NCI-H82 treated with DMSO at 0.1 percent for 48 hours (cell line): ENCODE data around the gene DIAPH3.

Experiments used
- DNase-seq: peaks from one replicate; lab custom pipeline; 2025; ENCODE audit not compliant: unreplicated experiment; lab: John Stamatoyannopoulos, UW

The DIAPH3 gene

DNA sequence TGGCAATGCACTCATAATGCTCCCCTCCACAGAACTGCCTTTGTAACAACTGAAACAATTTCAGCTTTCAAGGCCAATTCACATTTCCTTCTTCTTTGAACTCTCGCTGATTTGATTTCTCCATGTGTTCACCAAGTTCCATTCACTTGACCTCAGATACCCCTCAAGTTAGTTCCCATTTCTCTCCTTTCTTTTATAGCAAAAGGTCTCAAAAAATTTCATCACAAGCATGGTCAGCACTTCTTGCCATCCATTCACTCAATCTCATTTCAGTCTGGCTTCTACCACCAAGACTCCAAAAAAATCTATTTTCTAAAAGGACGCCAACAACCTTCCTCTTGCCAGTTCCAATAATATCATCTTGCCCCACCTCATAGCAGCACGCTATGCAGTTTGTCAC lies 135.7 kb downstream of the DIAPH3 start:
- DNase-seq: no peak

DNA sequence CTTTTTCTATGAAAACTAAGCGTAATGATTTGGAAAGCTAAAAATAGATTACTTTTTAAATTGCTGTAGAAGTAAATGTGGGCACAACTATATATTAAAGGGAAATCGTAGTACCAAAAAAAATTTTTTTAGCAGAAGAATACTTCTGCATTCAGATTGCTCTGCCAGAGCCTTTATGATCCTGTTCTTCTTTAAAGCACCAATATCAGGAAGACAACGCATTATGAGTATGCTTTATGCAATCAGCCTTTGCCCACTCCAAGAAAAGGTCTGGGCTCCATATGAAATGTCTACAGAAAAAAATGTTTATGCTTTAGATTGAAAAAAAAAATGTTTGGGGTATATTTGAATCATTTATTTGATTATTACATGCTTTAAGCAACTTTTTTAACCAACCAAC lies 137.4 kb downstream of the DIAPH3 start:
- DNase-seq: no peak

DNA sequence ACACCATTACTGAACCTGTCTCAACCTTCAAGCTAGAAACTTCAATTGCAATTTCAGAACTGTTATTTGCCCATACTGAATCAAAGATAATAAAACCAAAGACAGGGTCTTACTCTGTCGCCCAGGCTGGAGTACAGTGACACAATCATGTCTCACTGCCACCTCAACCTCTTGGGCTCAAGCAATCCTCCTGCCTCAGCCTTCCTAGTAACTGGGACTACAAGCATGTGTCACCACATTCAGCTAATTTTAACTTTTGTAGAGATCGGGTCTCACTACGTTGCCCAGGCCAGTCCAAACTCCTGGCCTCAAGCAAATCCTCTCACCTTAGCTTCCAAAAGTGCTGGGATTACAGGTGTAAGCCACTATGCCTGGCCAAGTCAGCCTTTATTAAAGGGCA lies 143.4 kb downstream of the DIAPH3 start:
- no peak for DNase-seq

DNA sequence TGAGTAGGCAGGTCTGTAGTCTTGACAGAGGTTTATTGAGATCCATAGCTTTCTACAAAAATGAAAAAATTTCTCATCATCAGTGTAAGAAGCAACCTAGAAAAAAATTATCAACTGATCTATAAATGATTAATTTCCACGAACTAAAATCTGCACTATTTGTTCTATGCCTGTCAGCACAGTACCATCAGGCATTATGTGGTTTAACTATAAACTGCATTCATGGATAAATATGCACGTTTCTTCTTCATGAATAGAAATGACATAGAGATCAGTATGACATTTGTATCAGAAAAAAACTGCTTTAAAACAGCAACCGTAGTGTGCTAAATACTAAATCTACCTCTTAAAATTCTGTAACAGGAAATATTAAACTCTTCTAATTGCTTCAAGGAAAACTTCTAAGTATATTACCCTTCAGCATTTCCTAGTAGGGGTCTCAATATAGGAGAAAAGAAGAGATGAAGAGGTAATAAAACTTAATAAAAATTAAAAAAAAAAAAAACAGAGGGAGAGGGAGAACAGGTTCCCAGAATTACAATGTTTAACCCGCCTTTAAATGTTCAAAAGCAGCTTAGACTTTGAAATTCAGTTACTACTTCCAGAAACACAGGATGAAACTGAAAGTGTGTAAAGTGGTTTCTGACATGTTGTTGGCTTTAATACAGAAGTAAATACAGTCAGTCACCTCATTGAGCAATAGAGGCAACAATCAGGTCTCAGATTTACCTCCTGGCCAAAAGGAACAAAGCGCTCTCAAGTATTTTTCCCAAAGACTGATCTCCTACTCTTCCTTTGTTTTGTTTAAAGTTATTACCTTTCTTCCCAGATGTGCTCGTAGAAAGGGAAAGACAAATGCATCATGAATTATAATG lies 144.4 kb downstream of the DIAPH3 start:
- DNase-seq: no peak

DNA sequence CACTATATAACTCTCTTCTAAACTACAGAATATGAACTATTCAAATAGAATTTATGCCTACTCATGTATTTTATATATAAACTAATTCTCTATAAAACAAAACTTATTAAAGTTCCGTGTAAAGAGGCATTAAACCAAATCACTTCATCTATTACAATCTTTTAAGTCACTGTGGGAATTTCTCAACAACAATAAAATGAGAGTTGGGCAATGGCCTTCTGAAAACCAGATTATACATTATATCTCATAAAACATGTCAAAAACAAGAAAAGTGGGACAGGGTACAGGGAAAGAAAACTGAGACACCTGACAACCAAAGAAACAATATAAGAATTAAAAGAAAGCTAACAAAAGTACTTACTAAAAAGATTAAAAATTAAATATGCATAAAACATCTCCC lies 145.2 kb downstream of the DIAPH3 start:
- DNase-seq: no peak

DNA sequence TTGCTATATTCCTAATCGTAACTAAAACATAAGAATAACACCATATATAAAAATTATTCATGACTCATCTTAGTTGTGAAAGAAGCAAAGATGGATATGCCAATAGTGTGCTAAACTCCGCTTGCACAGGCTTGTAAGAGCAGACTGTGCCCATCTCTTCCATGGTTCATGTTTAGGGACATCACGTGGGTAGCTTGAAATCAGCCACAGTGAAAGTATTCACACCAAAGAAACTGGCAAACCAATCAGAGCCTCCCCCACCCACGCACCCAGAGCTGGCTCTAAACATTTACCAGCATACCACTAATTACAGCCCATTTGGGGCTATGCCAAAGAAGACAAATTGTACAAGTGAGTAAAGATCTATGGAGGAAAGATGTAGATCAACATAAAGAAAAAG lies 147.5 kb downstream of the DIAPH3 start:
- no peak for DNase-seq

DNA sequence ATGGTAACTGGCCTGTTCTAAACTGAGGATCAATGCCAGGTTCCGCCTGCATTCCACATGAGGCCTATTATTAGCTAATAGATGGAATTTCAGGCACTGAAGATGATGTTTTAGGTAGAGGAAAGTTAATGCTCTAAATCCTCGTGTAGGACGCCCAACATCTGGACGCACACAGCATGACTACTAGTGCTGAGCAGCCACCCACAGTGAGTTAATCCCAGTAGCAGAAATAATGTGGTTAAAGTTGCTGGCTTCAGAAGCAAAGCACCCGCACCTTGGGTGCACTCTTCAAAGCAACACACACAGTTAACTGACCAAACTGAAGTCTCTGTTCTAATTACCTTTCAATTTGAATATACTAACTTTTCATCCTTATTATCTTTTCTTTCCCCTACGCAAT lies 150.6 kb downstream of the DIAPH3 start:
- no peak for DNase-seq

DNA sequence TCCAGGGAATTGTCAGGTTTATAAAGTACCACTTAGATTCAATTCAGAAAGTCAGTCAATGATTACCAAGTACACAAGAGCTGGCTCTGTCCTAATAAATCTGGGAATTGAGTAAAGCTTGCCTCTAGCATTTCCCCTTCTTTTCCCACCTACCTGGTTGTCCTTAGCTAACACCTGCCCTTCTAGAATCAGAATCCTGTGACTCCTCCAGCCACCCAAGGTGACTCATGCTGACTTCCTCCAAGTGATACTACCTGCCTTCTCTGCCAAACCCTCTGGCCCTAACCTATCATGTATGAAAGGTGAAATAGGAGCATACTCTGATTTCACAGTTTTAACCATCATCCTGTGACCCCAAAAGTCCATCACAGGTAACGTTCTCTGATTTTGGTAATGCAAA lies 151.2 kb downstream of the DIAPH3 start:
- DNase-seq: no peak

DNA sequence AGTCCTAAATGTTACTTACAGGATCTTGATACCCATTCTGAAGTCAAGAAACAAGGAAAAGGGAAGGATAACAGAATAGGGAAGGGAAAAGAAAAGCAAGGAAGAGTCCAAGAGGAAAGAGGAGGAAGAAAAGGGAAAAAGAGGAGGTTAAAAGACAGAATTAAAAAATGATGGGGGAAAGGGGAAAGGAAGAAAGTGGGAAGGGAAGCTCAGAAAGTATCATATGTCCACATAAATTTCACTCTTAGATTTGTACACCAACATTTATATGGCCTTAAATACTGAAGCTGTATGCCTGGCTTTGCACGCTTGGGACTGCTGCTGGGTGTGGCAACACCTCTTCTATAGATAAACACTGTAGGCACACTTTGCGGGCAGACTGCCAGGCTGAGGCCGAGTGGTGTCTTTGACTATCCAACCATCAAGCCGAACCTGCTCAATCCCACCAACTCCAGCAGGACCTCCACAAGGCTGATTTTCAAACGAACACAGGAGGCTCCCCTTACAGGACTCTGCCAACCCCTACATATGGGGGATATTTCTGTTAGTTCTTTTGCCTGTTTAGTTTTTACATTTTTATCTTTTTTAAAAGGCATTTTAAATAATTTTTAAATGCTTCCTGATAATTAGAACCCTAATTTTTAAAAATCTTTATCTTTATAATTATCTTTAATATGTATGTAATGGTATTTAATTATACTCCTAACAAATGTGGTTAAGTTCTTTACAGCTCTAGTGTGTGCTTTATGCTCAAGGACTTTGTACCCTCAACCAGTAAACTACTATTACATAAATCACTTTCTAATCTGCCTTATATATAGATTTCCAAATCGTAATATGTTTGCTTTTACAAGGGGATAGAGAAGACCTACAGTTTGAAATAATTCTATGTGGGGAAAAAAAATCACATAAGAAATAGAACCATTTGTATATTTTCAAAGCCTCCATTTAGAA lies 154.2 kb downstream of the DIAPH3 start:
- no peak for DNase-seq

DNA sequence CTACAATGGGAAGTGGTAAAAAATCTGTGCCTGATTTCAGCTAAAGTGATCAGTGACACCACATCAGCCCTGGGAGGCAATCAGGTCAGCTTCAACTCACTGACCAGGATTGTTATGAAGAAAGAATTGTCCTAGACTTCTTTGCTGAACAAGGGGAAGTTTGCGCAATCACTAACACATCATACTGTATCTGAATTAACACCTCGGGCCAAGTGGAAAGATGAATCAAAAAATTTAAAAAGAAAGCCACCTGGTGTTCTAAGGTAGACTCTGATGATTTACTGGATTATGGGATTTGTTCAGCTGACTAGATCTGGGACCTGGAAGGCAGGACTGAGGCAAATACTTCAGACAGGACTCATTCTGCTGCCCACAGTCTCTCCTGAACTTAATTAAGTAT lies 161.8 kb downstream of the DIAPH3 start:
- DNase-seq: no peak

DNA sequence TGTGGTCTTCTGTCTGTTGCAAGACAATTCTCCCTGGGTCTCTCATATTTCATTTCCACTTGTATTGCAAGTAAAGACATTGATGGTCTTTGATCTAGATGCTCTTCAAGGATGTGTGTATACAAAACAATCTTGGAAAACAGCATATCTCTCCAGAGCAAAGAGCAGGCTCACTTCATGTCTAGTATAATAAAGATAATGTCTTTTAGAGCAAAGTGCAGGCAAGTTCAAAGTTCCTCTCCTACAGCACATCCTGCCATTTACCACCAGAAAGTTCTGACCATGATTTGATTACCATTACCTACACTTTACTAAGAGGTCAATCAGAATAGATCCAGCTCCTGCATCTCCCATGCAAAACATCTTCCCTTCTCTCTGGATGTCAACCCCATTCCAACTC lies 162.8 kb downstream of the DIAPH3 start:
- no peak for DNase-seq

DNA sequence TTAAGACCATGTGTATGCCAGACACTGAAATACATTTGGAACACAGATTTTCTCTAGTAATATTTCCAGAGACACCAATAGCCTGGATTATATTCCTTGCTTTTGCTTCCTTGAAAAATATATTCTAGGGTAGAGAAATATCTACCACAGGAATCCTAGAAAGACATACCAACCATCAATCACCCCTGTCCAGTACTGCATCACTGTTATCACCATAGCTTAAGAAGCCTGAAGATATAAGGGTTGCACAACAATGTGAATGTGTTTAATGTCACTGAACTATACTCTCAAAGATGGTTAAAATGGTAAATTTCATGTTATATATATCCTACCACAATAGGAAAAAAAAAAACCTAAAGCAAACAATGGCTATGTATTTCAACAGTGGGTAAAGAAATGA lies 163.6 kb downstream of the DIAPH3 start:
- DNase-seq: no peak

DNA sequence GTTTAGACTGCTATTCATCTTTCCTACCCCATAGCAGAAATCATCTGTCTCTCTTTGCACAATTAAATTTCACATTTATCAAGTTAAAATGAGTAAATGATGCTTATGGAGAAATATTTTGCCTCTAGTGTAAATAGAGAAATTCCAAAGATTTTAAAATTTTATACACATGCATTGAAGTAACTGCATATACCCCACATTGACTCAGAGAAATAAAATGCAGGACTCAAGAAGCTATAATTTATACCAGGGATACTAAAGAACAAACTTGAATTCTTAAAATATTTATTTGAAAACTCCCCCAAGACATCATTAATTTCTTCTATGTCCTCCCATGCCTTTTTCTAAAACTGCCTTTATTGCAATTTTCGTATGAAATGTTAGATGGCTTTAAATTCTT lies 165.8 kb downstream of the DIAPH3 start:
- DNase-seq: no peak

DNA sequence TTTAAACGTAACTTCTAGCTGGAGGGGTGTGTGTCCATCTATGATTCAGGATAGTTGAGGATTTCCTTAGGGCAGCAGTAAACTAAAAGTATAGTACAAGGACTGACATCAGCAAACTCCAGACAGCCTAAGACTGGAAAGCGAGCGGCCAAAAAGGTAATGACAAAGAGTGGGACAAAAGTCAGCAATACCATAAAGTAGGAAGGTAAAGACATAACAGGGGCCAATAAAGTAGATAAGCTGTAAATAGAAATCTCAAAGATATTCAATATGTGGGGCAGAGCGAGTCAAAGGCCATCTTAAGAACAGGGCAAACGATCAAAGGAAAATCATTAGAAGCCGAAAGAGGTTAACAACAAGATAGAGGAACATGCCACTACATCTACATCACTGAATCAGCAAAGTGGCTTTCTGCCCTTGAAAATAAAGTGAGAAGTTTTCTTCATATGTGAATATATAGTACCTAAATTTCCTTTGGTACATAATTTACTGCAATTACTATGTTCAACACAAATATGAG lies 167.2 kb downstream of the DIAPH3 start:
- no peak for DNase-seq

DNA sequence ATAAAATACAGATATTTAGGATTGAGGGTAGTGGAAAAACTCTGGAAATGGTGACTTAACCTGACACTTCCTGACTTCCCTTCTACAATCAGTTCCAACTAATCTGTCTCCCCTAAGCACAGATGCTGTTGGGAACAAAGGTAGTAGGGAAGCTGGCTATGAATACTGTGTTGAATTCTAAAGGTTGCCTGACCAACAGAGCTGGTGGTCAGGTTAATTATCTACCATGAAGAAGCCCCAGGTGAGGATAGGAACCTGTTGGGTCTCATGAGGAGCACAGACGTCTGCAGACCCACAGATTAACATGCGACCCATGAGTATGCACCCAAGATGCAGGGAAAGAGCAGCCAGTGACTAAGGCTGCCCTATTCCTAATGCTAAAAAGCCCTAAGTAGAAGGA lies 172.3 kb downstream of the DIAPH3 start:
- DNase-seq: no peak

DNA sequence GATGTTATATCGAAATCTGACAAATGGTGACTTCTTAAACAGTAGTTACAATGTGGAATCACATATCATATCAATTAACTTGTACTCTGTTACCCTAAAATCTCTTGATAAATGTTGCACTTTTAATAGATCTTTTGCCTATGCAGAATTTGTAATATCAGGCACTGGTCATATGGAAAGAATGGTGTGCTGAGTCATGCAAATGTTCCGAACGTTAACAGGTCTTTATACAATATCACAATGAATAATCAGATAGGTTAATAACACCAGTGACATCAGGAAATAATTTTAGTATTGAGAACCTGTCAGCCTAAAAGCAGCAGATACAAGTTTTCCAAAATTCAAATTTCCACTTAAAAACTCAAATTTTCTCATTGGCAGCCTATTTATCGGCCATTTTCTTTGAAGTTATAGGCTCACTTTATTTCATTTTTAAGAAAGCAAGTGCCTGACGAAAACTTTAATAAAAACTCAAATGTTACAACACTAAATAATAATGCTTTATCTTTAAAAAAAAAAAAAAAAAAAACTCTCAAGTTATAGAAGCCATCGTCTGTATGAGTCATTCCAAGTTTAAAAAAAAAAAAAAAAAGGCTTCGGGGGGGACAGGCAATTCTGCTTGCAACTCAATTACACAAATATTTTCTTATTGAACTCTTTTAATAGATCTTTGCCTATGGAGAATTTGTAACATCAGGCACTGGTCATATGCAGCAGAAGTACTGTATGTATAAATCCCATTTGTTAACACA lies 180.9 kb downstream of the DIAPH3 start:
- DNase-seq: no peak

DNA sequence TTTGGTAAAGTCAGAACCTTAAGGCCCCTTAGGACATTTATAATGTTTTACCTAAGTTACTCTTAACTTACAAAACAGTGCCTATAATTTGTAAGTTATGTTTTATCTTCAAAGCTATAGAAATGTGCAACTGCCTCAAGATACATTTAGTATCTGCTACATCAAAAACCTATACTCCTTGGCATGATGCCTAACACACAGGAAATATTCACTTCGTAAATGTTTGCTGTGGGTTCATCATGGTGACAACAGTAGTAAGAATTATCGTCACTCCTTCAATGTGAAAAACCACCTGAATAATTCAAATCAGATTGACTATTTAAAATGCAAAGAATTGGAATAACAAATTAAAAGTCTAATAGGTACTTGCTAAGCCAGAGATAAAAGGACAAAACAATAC lies 184.1 kb downstream of the DIAPH3 start:
- DNase-seq: no peak

DNA sequence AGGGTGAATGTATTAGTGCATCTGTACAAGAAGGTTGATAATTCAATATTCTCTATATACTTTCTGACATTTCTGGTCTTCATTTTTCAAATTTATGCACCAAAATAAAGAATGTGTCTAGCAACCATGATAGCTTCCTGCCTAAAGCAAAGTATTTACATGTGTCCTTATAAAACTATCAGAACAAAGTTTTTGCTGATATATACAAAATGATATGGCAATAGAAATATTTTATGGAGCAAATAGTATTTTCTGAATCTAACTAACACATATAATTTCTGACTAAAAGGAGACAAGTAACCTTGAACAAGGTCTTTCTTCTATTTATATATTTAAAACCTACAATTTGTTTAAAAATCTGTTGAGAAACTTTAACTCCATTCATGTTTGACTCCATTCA lies 184.9 kb downstream of the DIAPH3 start:
- no peak for DNase-seq

DNA sequence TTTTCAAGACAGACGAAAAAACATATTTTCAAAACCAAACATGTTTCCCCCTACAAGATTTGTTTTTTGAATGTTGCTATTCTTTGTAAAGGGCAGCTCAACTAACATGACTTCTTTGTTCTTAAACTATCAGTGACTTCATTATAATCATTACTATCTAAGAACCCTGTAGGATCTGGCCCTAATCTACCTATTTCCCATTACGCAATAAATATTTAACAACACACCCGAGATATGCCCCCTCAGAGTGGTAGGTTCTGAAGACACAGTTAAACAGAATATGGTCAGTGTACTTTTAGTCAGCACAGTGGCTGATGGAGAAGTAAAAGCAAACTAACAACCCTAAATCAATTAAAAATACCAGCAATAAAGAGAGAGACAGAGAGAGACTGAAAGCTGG lies 186.9 kb downstream of the DIAPH3 start:
- DNase-seq: no peak

DNA sequence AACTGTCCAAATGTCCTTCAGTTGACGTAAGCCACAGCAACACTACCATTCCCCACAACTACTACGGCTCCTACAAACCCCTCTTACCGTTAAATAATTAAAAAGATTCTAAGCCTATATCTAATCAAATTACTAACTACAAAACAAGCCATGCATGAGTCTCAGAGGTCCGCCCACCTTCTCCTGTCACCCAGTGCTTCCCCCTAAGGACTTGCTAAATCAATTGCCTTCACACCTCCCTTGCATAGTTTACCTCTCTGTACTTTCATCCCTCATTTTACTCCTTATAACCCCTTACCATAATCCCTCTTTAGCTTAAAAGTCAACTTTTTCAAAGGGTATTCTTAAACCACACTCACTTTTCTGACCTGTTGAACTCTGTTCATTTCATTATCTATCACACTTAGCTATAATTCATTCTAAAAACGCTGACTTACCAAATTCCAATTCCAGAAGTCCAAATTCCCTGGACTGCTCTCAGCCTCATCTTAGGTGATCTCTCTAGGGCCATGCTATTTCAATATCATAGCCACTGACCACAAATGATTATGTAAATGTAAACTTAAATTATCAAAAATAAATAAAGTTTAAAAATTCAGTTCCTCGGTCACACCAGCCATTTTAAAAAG lies 187.8 kb downstream of the DIAPH3 start:
- DNase-seq: no peak

DNA sequence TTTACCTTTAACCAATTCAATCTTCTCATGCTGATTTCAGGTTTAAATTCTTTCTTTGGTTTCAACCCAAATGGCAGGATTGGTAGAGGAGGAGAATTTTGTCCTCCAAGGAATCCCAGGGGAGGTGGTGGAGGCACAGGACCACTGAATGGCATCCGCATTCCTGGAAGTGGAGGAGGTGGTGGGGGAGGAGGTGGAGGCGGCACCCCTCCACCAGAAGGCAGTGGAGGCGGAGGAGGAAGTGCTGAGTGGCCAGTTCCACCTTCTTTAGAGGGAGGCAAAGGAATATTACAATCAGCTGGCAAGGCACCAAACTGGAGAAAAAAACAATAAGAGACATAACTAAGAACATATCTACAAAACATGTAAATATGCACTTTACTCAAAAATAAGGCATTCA lies 192.9 kb downstream of the DIAPH3 start:
- DNase-seq: no peak
